PC-9 (cell line): ENCODE measurements around the gene OTOL1.

Source experiments
- EZH2 ChIP-seq: fragments of 200-600 bp; sonication (generic); IDR thresholded peaks from 2 replicates; pipeline ENCODE4 v1.8.0; 2017; ENCODE audit warnings: antibody characterized with exemption, low read depth
- TF ChIP-seq, protein P1 (sequence below): fragments of 200-600 bp; sonication (generic); conservative IDR thresholded peaks from 2 replicates; pipeline ENCODE4 v1.6.1; 2017; ENCODE audit warnings: mixed run types, antibody characterized with exemption, mild to moderate bottlenecking, moderate library complexity

DNA sequence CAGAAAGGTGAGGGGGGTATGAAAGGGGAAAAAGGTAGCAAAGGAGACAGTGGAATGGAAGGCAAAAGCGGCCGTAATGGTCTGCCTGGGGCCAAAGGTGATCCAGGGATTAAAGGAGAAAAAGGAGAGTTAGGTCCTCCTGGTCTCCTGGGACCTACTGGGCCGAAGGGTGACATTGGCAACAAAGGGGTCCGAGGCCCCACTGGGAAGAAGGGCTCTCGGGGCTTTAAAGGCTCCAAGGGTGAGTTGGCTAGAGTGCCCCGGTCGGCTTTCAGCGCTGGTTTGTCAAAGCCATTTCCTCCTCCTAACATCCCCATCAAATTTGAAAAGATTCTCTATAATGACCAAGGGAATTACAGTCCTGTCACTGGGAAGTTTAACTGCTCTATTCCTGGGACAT, 6.7 kb downstream of the OTOL1 start:
- TF ChIP-seq, protein P1, sequence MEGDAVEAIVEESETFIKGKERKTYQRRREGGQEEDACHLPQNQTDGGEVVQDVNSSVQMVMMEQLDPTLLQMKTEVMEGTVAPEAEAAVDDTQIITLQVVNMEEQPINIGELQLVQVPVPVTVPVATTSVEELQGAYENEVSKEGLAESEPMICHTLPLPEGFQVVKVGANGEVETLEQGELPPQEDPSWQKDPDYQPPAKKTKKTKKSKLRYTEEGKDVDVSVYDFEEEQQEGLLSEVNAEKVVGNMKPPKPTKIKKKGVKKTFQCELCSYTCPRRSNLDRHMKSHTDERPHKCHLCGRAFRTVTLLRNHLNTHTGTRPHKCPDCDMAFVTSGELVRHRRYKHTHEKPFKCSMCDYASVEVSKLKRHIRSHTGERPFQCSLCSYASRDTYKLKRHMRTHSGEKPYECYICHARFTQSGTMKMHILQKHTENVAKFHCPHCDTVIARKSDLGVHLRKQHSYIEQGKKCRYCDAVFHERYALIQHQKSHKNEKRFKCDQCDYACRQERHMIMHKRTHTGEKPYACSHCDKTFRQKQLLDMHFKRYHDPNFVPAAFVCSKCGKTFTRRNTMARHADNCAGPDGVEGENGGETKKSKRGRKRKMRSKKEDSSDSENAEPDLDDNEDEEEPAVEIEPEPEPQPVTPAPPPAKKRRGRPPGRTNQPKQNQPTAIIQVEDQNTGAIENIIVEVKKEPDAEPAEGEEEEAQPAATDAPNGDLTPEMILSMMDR = no peak
- TF ChIP-seq EZH2 = no peak
